ENCODE measurements around the gene PLS1.

DNA sequence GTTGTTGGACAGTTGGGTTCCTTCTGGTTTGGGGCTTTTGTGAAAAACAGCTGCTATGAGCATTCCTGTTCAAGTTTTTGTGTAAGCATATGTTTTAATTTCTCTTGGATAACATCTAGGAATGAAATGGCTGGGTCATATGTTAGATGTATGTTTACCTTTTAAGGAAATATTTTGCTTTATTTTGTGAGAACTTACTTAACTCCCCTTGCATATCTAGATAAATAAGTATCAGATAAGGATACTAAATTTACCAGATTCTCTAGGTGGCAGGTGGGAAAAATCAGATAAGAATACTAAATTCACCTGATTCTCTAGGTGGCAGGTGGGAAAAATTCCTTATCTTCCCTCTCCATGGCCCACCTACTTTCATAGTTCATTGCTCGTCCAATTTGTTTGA lies 1.1 kb upstream of the PLS1 start:
- TF ChIP-seq, protein P1, sequence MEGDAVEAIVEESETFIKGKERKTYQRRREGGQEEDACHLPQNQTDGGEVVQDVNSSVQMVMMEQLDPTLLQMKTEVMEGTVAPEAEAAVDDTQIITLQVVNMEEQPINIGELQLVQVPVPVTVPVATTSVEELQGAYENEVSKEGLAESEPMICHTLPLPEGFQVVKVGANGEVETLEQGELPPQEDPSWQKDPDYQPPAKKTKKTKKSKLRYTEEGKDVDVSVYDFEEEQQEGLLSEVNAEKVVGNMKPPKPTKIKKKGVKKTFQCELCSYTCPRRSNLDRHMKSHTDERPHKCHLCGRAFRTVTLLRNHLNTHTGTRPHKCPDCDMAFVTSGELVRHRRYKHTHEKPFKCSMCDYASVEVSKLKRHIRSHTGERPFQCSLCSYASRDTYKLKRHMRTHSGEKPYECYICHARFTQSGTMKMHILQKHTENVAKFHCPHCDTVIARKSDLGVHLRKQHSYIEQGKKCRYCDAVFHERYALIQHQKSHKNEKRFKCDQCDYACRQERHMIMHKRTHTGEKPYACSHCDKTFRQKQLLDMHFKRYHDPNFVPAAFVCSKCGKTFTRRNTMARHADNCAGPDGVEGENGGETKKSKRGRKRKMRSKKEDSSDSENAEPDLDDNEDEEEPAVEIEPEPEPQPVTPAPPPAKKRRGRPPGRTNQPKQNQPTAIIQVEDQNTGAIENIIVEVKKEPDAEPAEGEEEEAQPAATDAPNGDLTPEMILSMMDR (IDR thresholded peaks at IDR 0.05), result no peak
- TF ChIP-seq POLR2A (IDR thresholded peaks at IDR 0.05), result no peak
